ENCODE results near the gene GKN1. TPM values are rescaled to one million over a fixed set of nuclear protein-coding genes. Genes with fewer than 3 reads are reported as not detected.

GKN1 gene
- total RNA-seq (not detected), polyA plus RNA-seq (not detected)
- long read RNA-seq, donor 1, result 0 reads
- long read RNA-seq, donor 2, result 0 reads
- long read RNA-seq, donor 3, result 0 reads
- long read RNA-seq, donor 4, result 0 reads

- no peak for ATAC-seq
- Histone ChIP-seq H3K27ac (ENCODE audit: low read length) (no peak within 1 kb of the TSS), H3K4me1 (ENCODE audit: control insufficient read depth, insufficient read depth, low read length) (no peaks in the 10 kb centered on the region), H3K9me3 (ENCODE audit: control insufficient read depth, low read length) (no peaks in the 10 kb centered on the region), H3K4me3 (ENCODE audit: low read length) (no peak within 1 kb of the TSS), H3K27me3 (ENCODE audit: control insufficient read depth, insufficient read depth) (no peaks in the 10 kb centered on the region)
- intact Hi-C loops (cut with DNase I), result no loop called here
- no peak for DNase-seq
- 74% methylated on average over 3 of the region's 3 CpGs for WGBS
Observed at GRCh38 chr2:68974251-68974650, at the start of gene GKN1. Gene GKN1 (plus strand): TSS chr2:68974636. CDS start chr2:68974678, 42 bp downstream.

- Histone ChIP-seq H3K27me3 (ENCODE audit: control insufficient read depth, insufficient read depth) (no peaks in the 10 kb centered on the region), H3K9me3 (ENCODE audit: control insufficient read depth, low read length) (no peaks in the 10 kb centered on the region), H3K4me3 (ENCODE audit: low read length) (no peak overlapping the region), H3K27ac (ENCODE audit: low read length) (no peak overlapping the region), H3K4me1 (ENCODE audit: control insufficient read depth, insufficient read depth, low read length) (no peaks in the 10 kb centered on the region)
- WGBS, result 41% methylated on average over 9 of the region's 9 CpGs
- DNase-seq (no peak), ATAC-seq (peak; percentile 62 to 72)
- intact Hi-C loops (cut with DNase I), result loop anchor here (5.0 to 10.0 kb wide), 7 partner anchors 171 to 461 kb away; partner anchors contain the start of genes APLF (in 1 of the 4) and FBXO48 (in 1 of the 4)
Observed at GRCh38 chr2:68925295-68925896, 49.0 kb upstream of the GKN1 start.

- WGBS, result 55% methylated on average over 4 of the region's 4 CpGs
- Histone ChIP-seq H3K4me1 (ENCODE audit: control insufficient read depth, insufficient read depth, low read length) (no peaks in the 10 kb centered on the region), H3K27ac (ENCODE audit: low read length) (no peak overlapping the region), H3K9me3 (ENCODE audit: control insufficient read depth, low read length) (no peaks in the 10 kb centered on the region), H3K4me3 (ENCODE audit: low read length) (no peak overlapping the region), H3K27me3 (ENCODE audit: control insufficient read depth, insufficient read depth) (no peaks in the 10 kb centered on the region)
- DNase-seq, result peak in 1 of 3 donors; percentile 29
- intact Hi-C loops (cut with DNase I), result loop anchor here (5.0 to 10.0 kb wide), 7 partner anchors 172 to 462 kb away; partner anchors contain the start of genes APLF (in 1 of the 4) and FBXO48 (in 1 of the 4)
- no peak for ATAC-seq
Observed at GRCh38 chr2:68926796-68927195, 47.6 kb upstream of the GKN1 start.

- Histone ChIP-seq H3K9me3 (ENCODE audit: control insufficient read depth, low read length) (no peaks in the 10 kb centered on the region), H3K4me3 (ENCODE audit: low read length) (no peak overlapping the region), H3K27ac (ENCODE audit: low read length) (no peak overlapping the region), H3K4me1 (ENCODE audit: control insufficient read depth, insufficient read depth, low read length) (no peaks in the 10 kb centered on the region), H3K27me3 (ENCODE audit: control insufficient read depth, insufficient read depth) (no peaks in the 10 kb centered on the region)
- ATAC-seq, result no peak
- 86% methylated on average over 3 of the region's 3 CpGs for WGBS
- DNase-seq, result peak in 1 of 3 donors; percentile 2
- intact Hi-C loops (cut with DNase I), result no loop called here
Observed at GRCh38 chr2:68931149-68931711, 43.2 kb upstream of the GKN1 start.

- ATAC-seq (no peak), DNase-seq (no peak)
- no peak overlapping the region for H3K4me3 ChIP-seq (ENCODE audit: low read length)
- no peak overlapping the region for H3K27ac ChIP-seq (ENCODE audit: low read length)
- H3K9me3 ChIP-seq (ENCODE audit: control insufficient read depth, low read length), result no peaks in the 10 kb centered on the region
- 49% methylated on average over 4 of the region's 4 CpGs for WGBS
- intact Hi-C loops (cut with DNase I), result no loop called here
- no peaks in the 10 kb centered on the region for H3K27me3 ChIP-seq (ENCODE audit: control insufficient read depth, insufficient read depth)
- H3K4me1 ChIP-seq (ENCODE audit: control insufficient read depth, insufficient read depth, low read length), result no peaks in the 10 kb centered on the region
Observed at GRCh38 chr2:68931799-68932198, 42.6 kb upstream of the GKN1 start.

- whole genome bisulfite sequencing, result 84% methylated on average over 4 of the region's 4 CpGs
- Histone ChIP-seq H3K4me1 (ENCODE audit: control insufficient read depth, insufficient read depth, low read length) (no peaks in the 10 kb centered on the region), H3K27me3 (ENCODE audit: control insufficient read depth, insufficient read depth) (no peaks in the 10 kb centered on the region), H3K27ac (ENCODE audit: low read length) (no peak overlapping the region), H3K4me3 (ENCODE audit: low read length) (no peak overlapping the region), H3K9me3 (ENCODE audit: control insufficient read depth, low read length) (no peaks in the 10 kb centered on the region)
- intact Hi-C loops (cut with DNase I), result no loop called here
- ATAC-seq (no peak), DNase-seq (peak in 1 of 3 donors; percentile 2)
Observed at GRCh38 chr2:68932402-68932801, 42.0 kb upstream of the GKN1 start.

GRCh38 chr2:68934021-68934420 lies 40.4 kb upstream of the GKN1 start:
- ATAC-seq, result no peak
- peak in 1 of 3 donors; percentile 1 for DNase-seq

GRCh38 chr2:68935471-68935870 lies 39.0 kb upstream of the GKN1 start:
- H3K27ac ChIP-seq (ENCODE audit: low read length), result no peak overlapping the region
- ATAC-seq, result no peak
- intact Hi-C loops (cut with DNase I), result no loop called here
- H3K4me1 ChIP-seq (ENCODE audit: control insufficient read depth, insufficient read depth, low read length), result no peaks in the 10 kb centered on the region
- DNase-seq, result no peak
- H3K27me3 ChIP-seq (ENCODE audit: control insufficient read depth, insufficient read depth), result no peaks in the 10 kb centered on the region
- 97% methylated on average over 5 of the region's 5 CpGs for WGBS
- no peaks in the 10 kb centered on the region for H3K9me3 ChIP-seq (ENCODE audit: control insufficient read depth, low read length)
- H3K4me3 ChIP-seq (ENCODE audit: low read length), result no peak overlapping the region

More at GRCh38 chr2:68934021-68934420, 40.4 kb upstream of the GKN1 start:
- Histone ChIP-seq H3K27ac (ENCODE audit: low read length) (no peak overlapping the region), H3K4me1 (ENCODE audit: control insufficient read depth, insufficient read depth, low read length) (no peaks in the 10 kb centered on the region), H3K27me3 (ENCODE audit: control insufficient read depth, insufficient read depth) (no peaks in the 10 kb centered on the region), H3K9me3 (ENCODE audit: control insufficient read depth, low read length) (no peaks in the 10 kb centered on the region), H3K4me3 (ENCODE audit: low read length) (no peak overlapping the region)
- 96% methylated on average over 3 of the region's 3 CpGs for WGBS
- intact Hi-C loops (cut with DNase I), result no loop called here

GRCh38 chr2:68936427-68936826 lies 38.0 kb upstream of the GKN1 start:
- no peak for DNase-seq
- Histone ChIP-seq H3K27me3 (ENCODE audit: control insufficient read depth, insufficient read depth) (no peaks in the 10 kb centered on the region), H3K4me3 (ENCODE audit: low read length) (no peak overlapping the region), H3K4me1 (ENCODE audit: control insufficient read depth, insufficient read depth, low read length) (no peaks in the 10 kb centered on the region), H3K27ac (ENCODE audit: low read length) (no peak overlapping the region), H3K9me3 (ENCODE audit: control insufficient read depth, low read length) (no peaks in the 10 kb centered on the region)
- intact Hi-C loops (cut with DNase I), result no loop called here
- 64% methylated on average over 2 of the region's 2 CpGs for WGBS
- no peak for ATAC-seq

- Histone ChIP-seq H3K27ac (ENCODE audit: low read length) (no peak overlapping the region), H3K4me1 (ENCODE audit: control insufficient read depth, insufficient read depth, low read length) (no peaks in the 10 kb centered on the region), H3K9me3 (ENCODE audit: control insufficient read depth, low read length) (no peaks in the 10 kb centered on the region), H3K4me3 (ENCODE audit: low read length) (no peak overlapping the region), H3K27me3 (ENCODE audit: control insufficient read depth, insufficient read depth) (no peaks in the 10 kb centered on the region)
- 85% methylated on average over 1 of the region's 1 CpG for WGBS
- DNase-seq, result no peak
- intact Hi-C loops (cut with DNase I), result no loop called here
- peak; percentile 22 to 42 for ATAC-seq
Observed at GRCh38 chr2:68936889-68937288, 37.5 kb upstream of the GKN1 start.

- Histone ChIP-seq H3K4me1 (ENCODE audit: control insufficient read depth, insufficient read depth, low read length) (no peaks in the 10 kb centered on the region), H3K4me3 (ENCODE audit: low read length) (no peak overlapping the region), H3K9me3 (ENCODE audit: control insufficient read depth, low read length) (no peaks in the 10 kb centered on the region), H3K27ac (ENCODE audit: low read length) (no peak overlapping the region), H3K27me3 (ENCODE audit: control insufficient read depth, insufficient read depth) (no peaks in the 10 kb centered on the region)
- intact Hi-C loops (cut with DNase I), result no loop called here
- ATAC-seq (peak; percentile 33 to 54), DNase-seq (no peak)
- 70% methylated on average over 5 of the region's 5 CpGs for whole genome bisulfite sequencing
Observed at GRCh38 chr2:68937346-68938055, 36.9 kb upstream of the GKN1 start.
